Islet precursor cell (in vitro differentiated cells): ENCODE results near the gene RARA.
"Not testable (repeated sequence)": the region's sequence is repeated elsewhere in the genome, so short reads cannot be mapped to it uniquely, and the experiment has no call there.

Source experiments
- DNase-seq: peaks from one replicate; pipeline ENCODE4 v3.0.0-alpha.2; 2018

Gene RARA

GRCh38 chr17:40382251-40382650, 73.3 kb downstream of the RARA start:
- DNase-seq = no peak

- DNase-seq = not testable (repeated sequence)
Observed at GRCh38 chr17:40386555-40386954, 77.6 kb downstream of the RARA start.

GRCh38 chr17:40399185-40399584, 90.2 kb downstream of the RARA start:
- no peak for DNase-seq

- no peak for DNase-seq
Observed at GRCh38 chr17:40402668-40403067, 93.7 kb downstream of the RARA start.

- no peak for DNase-seq
Observed at GRCh38 chr17:40404003-40404402, 95.0 kb downstream of the RARA start.
